OCI-LY1 (cell line): Measurements from ENCODE around the gene IRF2.
A peak's percentile ranks its signal among the peaks of the same experiment; 100 is the strongest.

Source experiments
- H2AFZ ChIP-seq: fragments of 200-600 bp; sonication (generic), shearing (Covaris generic); 2 replicates; pipeline ENCODE4 v1.6.0; 2014; ENCODE audit warnings: antibody characterized with exemption, mild to moderate bottlenecking, low read length
- H3F3A ChIP-seq: fragments of 200-600 bp; sonication (generic), shearing (Covaris generic); 2 replicates; pipeline ENCODE4 v1.6.0; 2014; ENCODE audit warnings: mild to moderate bottlenecking, antibody characterized with exemption, low read length, moderate library complexity; ENCODE audit not compliant: insufficient read depth
- H3K27ac ChIP-seq: fragments of 200-600 bp; sonication (generic); 2 replicates; pipeline ENCODE4 v1.5.1; 2014; ENCODE audit warnings: low read length, mixed run types, mild to moderate bottlenecking, low read depth; ENCODE audit not compliant: poor library complexity, severe bottlenecking
- H3K27me3 ChIP-seq: fragments of 200-600 bp; sonication (generic); 2 replicates; pipeline ENCODE4 v1.6.0; 2014; ENCODE audit warnings: antibody characterized with exemption, mild to moderate bottlenecking, low read length, moderate library complexity; ENCODE audit not compliant: insufficient read depth
- H3K36me3 ChIP-seq: fragments of 200-600 bp; sonication (generic); 2 replicates; pipeline ENCODE4 v1.6.1; 2014; ENCODE audit warnings: mild to moderate bottlenecking, antibody characterized with exemption, low read length, moderate library complexity, mixed read lengths; ENCODE audit not compliant: insufficient read depth
- H3K4me1 ChIP-seq: fragments of 200-600 bp; sonication (generic); 2 replicates; pipeline ENCODE4 v1.5.1; 2014; ENCODE audit warnings: mild to moderate bottlenecking, low read length, moderate library complexity; ENCODE audit not compliant: insufficient read depth, severe bottlenecking
- H3K4me2 ChIP-seq: fragments of 200-600 bp; sonication (generic), shearing (Covaris generic); 2 replicates; pipeline ENCODE4 v1.6.1; 2014; ENCODE audit warnings: low read length
- H3K4me3 ChIP-seq: fragments of 200-600 bp; sonication (generic); 2 replicates; pipeline ENCODE4 v1.5.1; 2014; ENCODE audit warnings: low read length, low read depth, mild to moderate bottlenecking, mixed read lengths; ENCODE audit not compliant: poor library complexity, severe bottlenecking
- H3K79me2 ChIP-seq: fragments of 200-600 bp; shearing (Covaris generic); 2 replicates; pipeline ENCODE4 v1.6.1; 2016; ENCODE audit warnings: mixed run types, low read length, mixed read lengths; ENCODE audit not compliant: insufficient read depth
- H3K9ac ChIP-seq: fragments of 200-600 bp; sonication (generic), shearing (Covaris generic); 2 replicates; pipeline ENCODE4 v1.6.1; 2014; ENCODE audit warnings: mild to moderate bottlenecking, low read length, mixed read lengths
- H3K9me2 ChIP-seq: fragments of 200-600 bp; sonication (generic), shearing (Covaris generic); 2 replicates; pipeline ENCODE4 v1.6.1; 2014; ENCODE audit warnings: low read depth, mild to moderate bottlenecking, low read length, mixed read lengths
- H3K9me3 ChIP-seq: fragments of 200-600 bp; shearing (Covaris generic); 2 replicates; pipeline ENCODE4 v1.6.1; 2014; ENCODE audit warnings: low read length, mixed read lengths
- H4K20me1 ChIP-seq: fragments of 200-600 bp; sonication (generic), shearing (Covaris generic); 2 replicates; pipeline ENCODE4 v1.6.0; 2016; ENCODE audit warnings: mild to moderate bottlenecking, low read length; ENCODE audit not compliant: insufficient read depth
- EZH2 ChIP-seq: fragments of 200-600 bp; sonication (generic), shearing (Covaris generic); IDR thresholded peaks from 2 replicates; pipeline ENCODE4 v1.8.0; 2017; ENCODE audit warnings: borderline replicate concordance, mixed run types, mild to moderate bottlenecking, antibody characterized with exemption, low read length, moderate library complexity, mixed read lengths
- TF ChIP-seq, protein P1 (sequence below): fragments of 200-600 bp; sonication (generic), shearing (Covaris generic); IDR thresholded peaks from 2 replicates; pipeline ENCODE4 v1.5.1; 2017; ENCODE audit warnings: mild to moderate bottlenecking, antibody characterized with exemption, low read length, moderate library complexity, mixed read lengths

The IRF2 gene

DNA sequence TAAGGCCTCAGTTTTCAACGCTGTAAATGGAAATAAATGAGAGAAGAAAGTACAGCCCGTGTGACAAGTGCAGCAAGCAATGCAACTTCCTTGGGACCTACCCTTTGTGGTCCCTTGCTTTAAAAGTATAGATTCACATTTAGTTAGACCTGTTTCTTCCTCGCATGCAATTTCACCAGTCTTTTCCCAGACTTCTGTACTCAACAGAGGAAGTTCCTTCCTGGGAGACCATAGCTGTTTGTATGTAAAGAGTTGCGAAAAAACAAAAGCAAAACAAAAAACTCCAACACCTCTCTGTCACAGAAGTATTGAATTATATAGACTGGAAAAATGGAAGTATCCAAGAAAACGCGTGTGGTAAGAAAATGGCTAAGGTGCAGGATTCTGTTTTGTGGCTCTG lies 1.1 kb upstream of the IRF2 start:
- Histone ChIP-seq H3K9me2 (no peaks in the 10 kb centered on the region), H2AFZ (no peak overlapping the region), H3K4me1 (peaks cover 49% of the 10 kb centered on the region), H3K27ac (peak overlapping the region; percentile 62), H3K36me3 (peaks cover 4% of the 10 kb centered on the region; the same call in 1 of the 2 replicates), H3K79me2 (peaks cover 32% of the 10 kb centered on the region), H3K4me2 (peak overlapping the region; percentile 85), H4K20me1 (no peaks in the 10 kb centered on the region), H3F3A (peaks cover 4% of the 10 kb centered on the region; the same call in 1 of the 2 replicates), H3K27me3 (no peaks in the 10 kb centered on the region), H3K4me3 (peak overlapping the region; percentile 96), H3K9me3 (no peaks in the 10 kb centered on the region), H3K9ac (peak overlapping the region; percentile 93)
- no peak for TF ChIP-seq EZH2
- TF ChIP-seq, protein P1, sequence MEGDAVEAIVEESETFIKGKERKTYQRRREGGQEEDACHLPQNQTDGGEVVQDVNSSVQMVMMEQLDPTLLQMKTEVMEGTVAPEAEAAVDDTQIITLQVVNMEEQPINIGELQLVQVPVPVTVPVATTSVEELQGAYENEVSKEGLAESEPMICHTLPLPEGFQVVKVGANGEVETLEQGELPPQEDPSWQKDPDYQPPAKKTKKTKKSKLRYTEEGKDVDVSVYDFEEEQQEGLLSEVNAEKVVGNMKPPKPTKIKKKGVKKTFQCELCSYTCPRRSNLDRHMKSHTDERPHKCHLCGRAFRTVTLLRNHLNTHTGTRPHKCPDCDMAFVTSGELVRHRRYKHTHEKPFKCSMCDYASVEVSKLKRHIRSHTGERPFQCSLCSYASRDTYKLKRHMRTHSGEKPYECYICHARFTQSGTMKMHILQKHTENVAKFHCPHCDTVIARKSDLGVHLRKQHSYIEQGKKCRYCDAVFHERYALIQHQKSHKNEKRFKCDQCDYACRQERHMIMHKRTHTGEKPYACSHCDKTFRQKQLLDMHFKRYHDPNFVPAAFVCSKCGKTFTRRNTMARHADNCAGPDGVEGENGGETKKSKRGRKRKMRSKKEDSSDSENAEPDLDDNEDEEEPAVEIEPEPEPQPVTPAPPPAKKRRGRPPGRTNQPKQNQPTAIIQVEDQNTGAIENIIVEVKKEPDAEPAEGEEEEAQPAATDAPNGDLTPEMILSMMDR = no peak

DNA sequence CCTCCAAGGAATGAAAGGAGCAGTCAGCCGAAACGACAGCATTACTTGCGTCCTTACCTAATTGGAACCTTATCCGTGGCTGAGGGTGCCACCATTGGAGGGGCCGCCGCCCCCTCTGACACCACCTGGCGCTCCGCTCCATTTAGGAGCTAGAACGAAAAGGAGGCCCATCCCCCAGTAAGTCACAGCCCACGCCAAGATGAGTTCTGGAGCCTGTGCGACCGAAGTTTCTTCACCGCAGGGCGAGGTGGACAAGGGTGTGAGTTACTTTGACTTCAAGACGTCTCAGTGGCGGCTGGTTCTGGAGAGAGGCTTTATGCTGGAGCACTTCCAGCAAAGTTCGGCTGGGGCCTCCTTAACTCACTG lies 729 bp upstream of the IRF2 start:
- Histone ChIP-seq H3K4me3 (peak overlapping the region; percentile 96), H3K79me2 (peaks cover 36% of the 10 kb centered on the region), H3K27me3 (no peaks in the 10 kb centered on the region), H3K4me1 (peaks cover 53% of the 10 kb centered on the region), H3K9ac (peak overlapping the region; percentile 93), H3K4me2 (peak overlapping the region; percentile 85), H3K36me3 (peaks cover 4% of the 10 kb centered on the region; the same call in 1 of the 2 replicates), H4K20me1 (no peaks in the 10 kb centered on the region), H3K9me3 (no peaks in the 10 kb centered on the region), H3K27ac (peak overlapping the region; percentile 62), H3K9me2 (no peaks in the 10 kb centered on the region), H2AFZ (no peak overlapping the region), H3F3A (peaks cover 4% of the 10 kb centered on the region; the same call in 1 of the 2 replicates)
- no peak for TF ChIP-seq EZH2
- TF ChIP-seq, protein P1 = no peak

DNA sequence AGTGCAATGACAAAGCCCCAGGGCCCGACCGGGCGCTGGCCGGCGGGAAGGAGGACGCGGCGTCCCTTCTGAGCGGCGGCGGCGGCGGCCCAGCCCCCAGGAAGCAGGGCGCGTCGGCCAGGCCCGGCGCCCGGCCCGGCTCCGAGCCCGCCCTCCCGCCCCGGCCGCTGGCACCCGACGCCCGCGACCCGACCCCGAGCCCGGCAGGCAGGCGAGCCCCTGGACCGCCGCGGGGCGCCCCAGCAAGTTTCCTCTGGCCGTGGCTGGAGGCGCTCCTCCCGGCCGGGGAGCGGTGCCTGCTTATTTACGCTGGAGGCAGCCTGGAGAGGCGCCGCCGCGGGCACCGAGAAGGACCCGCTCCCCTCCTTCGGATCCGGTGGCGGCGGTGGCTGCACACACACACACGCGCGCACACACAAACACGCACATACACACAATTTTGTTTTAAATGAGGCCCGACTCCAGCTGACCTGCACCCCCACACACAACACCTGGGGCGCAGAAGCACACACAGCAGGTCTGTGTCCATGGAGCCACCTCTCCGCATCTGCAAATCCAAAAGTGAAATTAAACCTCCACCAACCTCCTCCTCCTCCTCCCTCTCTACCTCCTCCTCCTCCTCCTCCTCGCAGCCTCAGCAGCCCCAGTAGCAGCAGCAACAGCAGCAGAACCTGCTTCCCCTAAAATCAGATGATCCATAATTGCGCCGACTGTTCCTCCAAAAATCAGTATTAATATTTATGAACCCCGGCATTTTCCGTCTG lies 669 bp downstream of the IRF2 start:
- H3K36me3 ChIP-seq = peaks cover 8% of the 10 kb centered on the region; the same call in 1 of the 2 replicates

More for the DNA sequence above, 669 bp downstream of the IRF2 start:
- no peaks in the 10 kb centered on the region for H3K27me3 ChIP-seq
- H3K9ac ChIP-seq = peak overlapping the region; percentile 98
- H3K4me3 ChIP-seq = peak overlapping the region; percentile 96
- no peaks in the 10 kb centered on the region for H3K9me2 ChIP-seq
- no peak overlapping the region for H2AFZ ChIP-seq
- H3K4me2 ChIP-seq = peak overlapping the region; percentile 87
- no peaks in the 10 kb centered on the region for H4K20me1 ChIP-seq
- H3K9me3 ChIP-seq = no peaks in the 10 kb centered on the region
- peaks cover 49% of the 10 kb centered on the region for H3K79me2 ChIP-seq
- TF ChIP-seq, protein P1 = no peak
- no peak for TF ChIP-seq EZH2
- H3F3A ChIP-seq = peaks cover 2% of the 10 kb centered on the region; the same call in 1 of the 2 replicates
- H3K27ac ChIP-seq = peak overlapping the region; percentile 92
- peaks cover 59% of the 10 kb centered on the region for H3K4me1 ChIP-seq
